Smooth muscle cell (in vitro differentiated cells): ENCODE measurements around the gene ANKS3. TPM values are rescaled to one million over a fixed set of nuclear protein-coding genes. Genes with fewer than 3 reads are reported as not detected.

ENCODE experiments used
- DNase-seq: peaks from one replicate; lab custom pipeline; 2025; ENCODE audit not compliant: unreplicated experiment; lab: John Stamatoyannopoulos, UW
- H2AFZ ChIP-seq: fragments of 200-600 bp; sonication (generic); 2 replicates; pipeline ENCODE4 v1.6.0; 2016; ENCODE audit warnings: antibody characterized with exemption, low read depth, mild to moderate bottlenecking
- H3F3A ChIP-seq: fragments of 200-600 bp; sonication (generic); 2 replicates; pipeline ENCODE4 v1.6.0; 2017; ENCODE audit warnings: antibody characterized with exemption, low read depth
- H3K27ac ChIP-seq: fragments of 200-600 bp; sonication (generic); 2 replicates; pipeline ENCODE4 v1.5.1; 2016; ENCODE audit warnings: low read depth, mild to moderate bottlenecking
- H3K27me3 ChIP-seq: fragments of 200-600 bp; sonication (generic); 2 replicates; pipeline ENCODE4 v1.6.1; 2016; ENCODE audit warnings: low read depth, mild to moderate bottlenecking
- H3K36me3 ChIP-seq: fragments of 200-600 bp; sonication (generic); 2 replicates; pipeline ENCODE4 v1.5.1; 2016; ENCODE audit warnings: low read depth
- H3K4me1 ChIP-seq: fragments of 200-600 bp; sonication (generic); 2 replicates; pipeline ENCODE4 v1.5.1; 2016; ENCODE audit warnings: low read depth
- H3K4me2 ChIP-seq: fragments of 200-600 bp; sonication (generic); 2 replicates; pipeline ENCODE4 v1.6.0; 2016; ENCODE audit warnings: mild to moderate bottlenecking
- H3K4me3 ChIP-seq: fragments of 200-600 bp; sonication (generic); 2 replicates; pipeline ENCODE4 v1.5.1; 2016; ENCODE audit warnings: mild to moderate bottlenecking
- H3K79me2 ChIP-seq: fragments of 200-600 bp; sonication (generic); 2 replicates; pipeline ENCODE4 v1.6.0; 2016; ENCODE audit warnings: low read depth, mild to moderate bottlenecking
- H3K9ac ChIP-seq: fragments of 200-600 bp; sonication (generic); 2 replicates; pipeline ENCODE4 v1.6.0; 2016; ENCODE audit warnings: low read depth
- H3K9me3 ChIP-seq: fragments of 200-600 bp; sonication (generic); replicated peaks from 2 replicates; pipeline ENCODE4 v1.5.1; 2016; ENCODE audit warnings: low read depth
- H4K20me1 ChIP-seq: fragments of 200-600 bp; sonication (generic); 2 replicates; pipeline ENCODE4 v1.6.0; 2016; ENCODE audit warnings: low read depth
- WGBS: methylation state at CpG from one replicate; pipeline ENCODE4 v1.1.7; 2016; ENCODE audit warnings: low lambda C conversion rate; 5-methylcytosine and 5-hydroxymethylcytosine counted together
- polyA plus RNA-seq: library from polyadenylated mRNA; unstranded; fragments of >200 nt; fragmentation: Nextera tagmentation; extraction: Ambion mirVana; gene quantifications from 2 replicates; pipeline ENCODE4 v1.2.1, GENCODE V29; 2016
- total RNA-seq: library from RNA; depleted of rRNA; stranded (reverse); fragments of >200 nt; gene quantifications from 2 replicates; pipeline ENCODE4 v1.2.3, GENCODE V29; 2014
- TF ChIP-seq, protein P1 (sequence below): fragments of 200-600 bp; sonication (generic); IDR thresholded peaks from 2 replicates; pipeline ENCODE4 v1.5.1; 2017; ENCODE audit warnings: borderline replicate concordance, mild to moderate bottlenecking, antibody characterized with exemption; ENCODE audit not compliant: insufficient read depth, poor library complexity, severe bottlenecking

ANKS3 gene
- total and polyA plus RNA-seq, 2 experiments from 2014 or later: 15.3 to 15.6 TPM

DNA sequence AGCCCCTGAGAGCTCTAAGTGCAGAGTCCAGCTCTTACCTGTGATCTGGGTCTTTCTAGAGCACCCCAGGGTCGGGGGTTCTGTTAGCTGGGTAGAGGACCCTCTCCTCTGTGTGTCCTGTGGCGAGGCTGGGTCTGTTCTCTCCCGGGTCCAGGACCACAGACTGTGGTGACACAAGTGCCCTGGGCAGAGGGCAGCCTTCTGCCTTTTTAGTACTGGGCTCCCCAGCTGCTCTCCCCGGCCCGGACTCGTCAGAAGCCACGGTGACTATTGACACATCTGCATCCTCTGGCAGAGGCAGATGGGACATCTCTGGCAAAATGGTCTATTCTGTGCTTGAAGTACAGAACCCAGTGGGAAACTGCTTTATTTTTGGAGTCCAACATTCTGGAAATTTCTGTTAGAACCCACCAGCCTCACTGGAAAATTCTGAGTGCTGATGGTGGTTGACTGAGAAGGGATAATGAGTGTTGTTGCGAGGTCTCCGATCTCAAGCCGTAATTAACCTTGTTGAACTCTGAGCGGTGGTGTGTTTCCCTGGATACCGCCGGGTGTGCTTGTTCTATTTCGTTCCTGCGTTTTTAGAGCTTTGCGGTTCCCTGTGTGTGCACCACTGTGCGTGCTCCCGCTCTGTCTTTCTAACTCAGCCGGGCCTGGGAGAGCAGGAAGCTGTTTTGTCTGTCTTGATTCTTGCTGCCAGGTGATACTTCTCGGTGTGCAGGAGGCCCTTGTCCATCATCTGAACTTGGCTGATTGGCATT, 66.7 kb downstream of the ANKS3 start:
- Histone ChIP-seq H3K9ac (no peak overlapping the region), H3K27me3 (no peaks in the 10 kb centered on the region), H3K27ac (no peak overlapping the region), H3K4me2 (no peak overlapping the region), H3K9me3 (no peaks in the 10 kb centered on the region), H3K4me1 (no peaks in the 10 kb centered on the region), H3K36me3 (peaks cover 11% of the 10 kb centered on the region), H3K79me2 (no peaks in the 10 kb centered on the region), H4K20me1 (peaks cover 43% of the 10 kb centered on the region), H3F3A (no peaks in the 10 kb centered on the region), H3K4me3 (no peak overlapping the region), H2AFZ (no peak overlapping the region)
- no peak for DNase-seq
- 96% methylated on average over 20 of the region's 20 CpGs for WGBS
- TF ChIP-seq, protein P1, sequence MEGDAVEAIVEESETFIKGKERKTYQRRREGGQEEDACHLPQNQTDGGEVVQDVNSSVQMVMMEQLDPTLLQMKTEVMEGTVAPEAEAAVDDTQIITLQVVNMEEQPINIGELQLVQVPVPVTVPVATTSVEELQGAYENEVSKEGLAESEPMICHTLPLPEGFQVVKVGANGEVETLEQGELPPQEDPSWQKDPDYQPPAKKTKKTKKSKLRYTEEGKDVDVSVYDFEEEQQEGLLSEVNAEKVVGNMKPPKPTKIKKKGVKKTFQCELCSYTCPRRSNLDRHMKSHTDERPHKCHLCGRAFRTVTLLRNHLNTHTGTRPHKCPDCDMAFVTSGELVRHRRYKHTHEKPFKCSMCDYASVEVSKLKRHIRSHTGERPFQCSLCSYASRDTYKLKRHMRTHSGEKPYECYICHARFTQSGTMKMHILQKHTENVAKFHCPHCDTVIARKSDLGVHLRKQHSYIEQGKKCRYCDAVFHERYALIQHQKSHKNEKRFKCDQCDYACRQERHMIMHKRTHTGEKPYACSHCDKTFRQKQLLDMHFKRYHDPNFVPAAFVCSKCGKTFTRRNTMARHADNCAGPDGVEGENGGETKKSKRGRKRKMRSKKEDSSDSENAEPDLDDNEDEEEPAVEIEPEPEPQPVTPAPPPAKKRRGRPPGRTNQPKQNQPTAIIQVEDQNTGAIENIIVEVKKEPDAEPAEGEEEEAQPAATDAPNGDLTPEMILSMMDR: no peak

DNA sequence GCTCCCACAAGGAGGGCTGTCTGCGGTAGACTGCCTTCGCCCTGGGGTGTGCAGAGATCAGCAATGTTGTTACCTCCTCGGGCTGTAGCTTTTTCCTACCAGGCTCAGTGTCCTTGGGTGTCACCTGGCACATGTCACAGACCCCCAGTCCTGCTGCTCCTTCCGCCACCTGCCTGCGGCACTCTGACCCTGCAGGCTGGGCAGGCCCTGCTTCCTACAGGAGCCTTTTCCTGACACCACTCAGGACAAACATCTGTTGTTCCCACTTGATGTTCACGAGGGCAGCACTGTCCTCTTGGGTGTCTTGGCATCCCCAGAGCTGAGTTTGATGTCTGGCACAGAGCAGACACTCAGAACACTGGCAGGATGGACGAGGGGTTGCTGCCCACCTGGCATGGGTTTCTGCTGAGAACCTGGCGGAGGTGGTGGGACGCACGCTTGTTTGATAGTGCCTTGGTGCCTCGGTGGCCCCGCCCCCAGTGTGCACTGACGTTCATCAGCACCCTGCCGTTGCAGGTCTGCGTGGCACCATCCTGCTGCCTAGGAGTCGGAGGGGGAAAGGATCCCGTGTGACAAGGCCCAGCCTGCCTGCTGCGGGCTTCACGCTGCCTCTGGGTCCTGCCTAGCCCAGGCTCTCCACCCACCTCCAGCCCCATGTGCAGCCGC, 67.4 kb downstream of the ANKS3 start:
- Histone ChIP-seq H3K4me1 (no peaks in the 10 kb centered on the region), H3K4me3 (no peak overlapping the region), H3F3A (no peaks in the 10 kb centered on the region), H3K27ac (no peak overlapping the region), H3K79me2 (no peaks in the 10 kb centered on the region), H2AFZ (no peak overlapping the region), H3K4me2 (no peak overlapping the region), H3K9ac (no peak overlapping the region), H3K9me3 (no peaks in the 10 kb centered on the region), H3K36me3 (peaks cover 9% of the 10 kb centered on the region), H4K20me1 (peaks cover 48% of the 10 kb centered on the region), H3K27me3 (no peaks in the 10 kb centered on the region)
- WGBS: 96% methylated on average over 20 of the region's 20 CpGs
- no peak for DNase-seq
- TF ChIP-seq, protein P1: no peak

DNA sequence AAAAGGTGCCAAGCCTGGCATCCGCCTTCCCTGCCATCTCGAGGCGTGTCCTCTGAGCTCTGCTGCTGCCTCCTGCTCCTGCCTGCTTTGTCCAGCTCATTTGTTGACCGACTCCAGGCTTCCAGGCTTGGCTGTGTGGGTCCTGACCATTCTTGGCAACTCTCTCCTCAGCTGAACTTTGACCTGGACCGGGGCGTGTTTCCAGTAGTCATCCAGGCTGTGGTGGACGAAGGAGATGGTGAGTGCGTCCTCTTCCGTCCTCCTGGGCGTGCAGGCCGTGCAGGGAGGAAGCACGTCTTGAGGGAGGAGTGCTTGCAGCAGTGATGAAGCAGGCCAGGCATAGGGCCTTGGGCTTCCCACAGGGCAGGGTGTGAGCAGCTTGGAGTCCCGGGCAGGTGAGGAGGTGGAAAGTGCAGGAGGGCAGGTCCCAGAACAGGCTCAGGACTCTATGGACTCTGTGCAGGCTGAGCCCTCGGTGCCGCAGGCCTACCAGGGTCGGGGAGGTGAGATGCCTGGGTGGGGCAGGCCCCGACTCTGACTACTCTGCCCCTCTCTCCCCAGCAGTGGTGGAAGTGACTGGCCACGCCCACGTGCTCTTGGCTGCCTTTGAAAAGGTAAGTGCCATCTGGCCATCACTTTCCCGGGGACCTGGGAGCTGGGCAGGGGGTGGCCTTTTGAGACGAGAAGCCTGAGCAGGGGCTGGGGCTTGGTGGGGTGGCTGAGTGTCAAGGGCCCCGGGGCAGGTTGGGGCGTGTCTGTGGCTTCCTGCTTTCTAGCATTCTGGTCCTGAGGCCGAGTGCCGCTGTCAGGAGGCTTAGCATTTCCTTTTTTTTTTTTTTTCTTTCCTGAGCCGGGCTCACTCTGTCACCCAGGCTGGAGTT, 69.3 kb downstream of the ANKS3 start:
- TF ChIP-seq, protein P1: no peak
- H2AFZ ChIP-seq: no peak overlapping the region
- no peak for DNase-seq
- no peaks in the 10 kb centered on the region for H3K27me3 ChIP-seq
- no peaks in the 10 kb centered on the region for H3K9me3 ChIP-seq
- no peak overlapping the region for H3K9ac ChIP-seq
- H3F3A ChIP-seq: no peaks in the 10 kb centered on the region
- peaks cover 67% of the 10 kb centered on the region for H4K20me1 ChIP-seq
- H3K36me3 ChIP-seq: peaks cover 7% of the 10 kb centered on the region
- no peak overlapping the region for H3K4me2 ChIP-seq
- WGBS: 81% methylated on average over 25 of the region's 26 CpGs
- no peaks in the 10 kb centered on the region for H3K4me1 ChIP-seq
- H3K4me3 ChIP-seq: no peak overlapping the region
- H3K79me2 ChIP-seq: no peaks in the 10 kb centered on the region
- H3K27ac ChIP-seq: no peak overlapping the region
